ENCODE data around the gene CALM3.
A peak's percentile ranks its signal among the peaks of the same experiment; 100 is the strongest.

Gene CALM3

DNA sequence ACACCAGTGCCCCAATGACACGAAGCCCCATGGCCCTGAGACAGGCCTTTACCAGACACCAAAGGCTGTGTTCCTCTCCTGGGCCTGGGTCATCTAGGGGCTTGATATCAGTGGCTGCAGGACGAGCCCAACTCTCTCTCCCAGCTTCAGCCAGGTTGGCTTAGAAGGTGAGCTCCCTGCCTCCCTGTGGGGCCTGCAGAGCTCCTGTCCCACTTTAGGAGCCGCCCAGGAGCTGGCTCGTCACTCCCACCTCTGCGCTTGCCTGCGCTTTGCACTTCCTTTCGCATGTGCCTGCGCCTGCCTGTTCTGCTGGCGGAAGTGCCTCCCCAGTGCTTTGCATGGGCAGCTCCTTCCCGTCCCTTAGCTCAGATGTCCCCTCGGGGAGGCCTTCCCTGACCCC lies 4.9 kb downstream of the CALM3 start:
- H3K79me2 ChIP-seq (ENCODE audit: insufficient read depth, low read length) = peaks cover 73% of the 10 kb centered on the region

DNA sequence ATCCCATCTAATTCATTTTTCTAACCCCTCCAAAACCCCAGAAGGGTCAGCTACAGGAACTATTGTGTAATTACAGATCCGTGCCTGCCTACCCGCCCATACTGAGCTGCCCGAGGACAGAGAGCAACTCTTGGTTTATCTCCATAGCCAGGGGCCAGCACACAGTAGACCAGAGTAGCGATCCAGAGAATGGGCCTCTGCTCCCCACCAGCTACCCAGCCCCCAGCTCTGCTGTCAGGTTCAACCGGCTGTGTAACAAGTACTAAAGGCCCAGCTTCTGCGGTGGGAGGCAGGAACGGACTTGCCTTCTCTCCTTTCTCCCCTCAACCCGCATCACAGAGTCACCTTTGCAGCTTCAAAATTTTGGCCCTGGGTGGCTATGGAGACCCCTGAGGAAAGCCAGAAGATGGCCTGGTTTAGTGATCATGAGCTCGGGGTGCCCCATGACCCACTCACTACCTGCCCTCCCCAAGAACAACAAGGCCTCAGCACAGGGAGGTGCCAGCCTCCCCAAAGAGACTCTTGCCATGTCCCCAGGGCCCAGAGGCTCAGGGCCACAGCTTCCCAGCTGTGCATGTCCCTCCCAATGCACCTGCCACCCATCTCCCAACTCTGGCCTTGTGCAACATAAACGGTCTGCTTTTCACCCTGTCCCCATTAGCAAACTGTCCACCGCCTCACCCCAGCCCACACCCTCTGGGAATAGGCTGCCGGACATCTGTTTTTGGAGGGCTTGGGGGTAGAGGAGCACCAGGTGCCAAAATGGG lies 5.7 kb downstream of the CALM3 start:
- Histone ChIP-seq H3K9ac (ENCODE audit: low read depth, low read length, poor library complexity, severe bottlenecking) (no peak overlapping the region), H3K27me3 (ENCODE audit: insufficient read depth, low read length, poor library complexity, severe bottlenecking) (no peaks in the 10 kb centered on the region), H3F3A (ENCODE audit: low read depth) (peaks cover 9% of the 10 kb centered on the region; the same call in 1 of the 2 replicates), H3K4me3 (ENCODE audit: low read length, poor library complexity, severe bottlenecking) (no peak overlapping the region), H2AFZ (ENCODE audit: low read length) (no peak overlapping the region), H3K9me3 (ENCODE audit: insufficient read depth, low read depth, low read length) (no peaks in the 10 kb centered on the region), H3K79me2 (ENCODE audit: insufficient read depth, low read length) (peaks cover 66% of the 10 kb centered on the region), H3K36me3 (ENCODE audit: insufficient read depth, low read length) (peaks cover 53% of the 10 kb centered on the region; the same call in 1 of the 2 replicates), H3K4me2 (ENCODE audit: low read depth, low read length, poor library complexity, severe bottlenecking) (no peak overlapping the region), H3K9me2 (replicated peaks; ENCODE audit: low read depth, low read length) (no peaks in the 10 kb centered on the region), H3K4me1 (ENCODE audit: insufficient read depth, low read length, poor library complexity, severe bottlenecking) (peaks cover 43% of the 10 kb centered on the region), H4K20me1 (ENCODE audit: insufficient read depth, low read length, poor library complexity, severe bottlenecking) (peaks cover 66% of the 10 kb centered on the region)
- TF ChIP-seq, protein P1, sequence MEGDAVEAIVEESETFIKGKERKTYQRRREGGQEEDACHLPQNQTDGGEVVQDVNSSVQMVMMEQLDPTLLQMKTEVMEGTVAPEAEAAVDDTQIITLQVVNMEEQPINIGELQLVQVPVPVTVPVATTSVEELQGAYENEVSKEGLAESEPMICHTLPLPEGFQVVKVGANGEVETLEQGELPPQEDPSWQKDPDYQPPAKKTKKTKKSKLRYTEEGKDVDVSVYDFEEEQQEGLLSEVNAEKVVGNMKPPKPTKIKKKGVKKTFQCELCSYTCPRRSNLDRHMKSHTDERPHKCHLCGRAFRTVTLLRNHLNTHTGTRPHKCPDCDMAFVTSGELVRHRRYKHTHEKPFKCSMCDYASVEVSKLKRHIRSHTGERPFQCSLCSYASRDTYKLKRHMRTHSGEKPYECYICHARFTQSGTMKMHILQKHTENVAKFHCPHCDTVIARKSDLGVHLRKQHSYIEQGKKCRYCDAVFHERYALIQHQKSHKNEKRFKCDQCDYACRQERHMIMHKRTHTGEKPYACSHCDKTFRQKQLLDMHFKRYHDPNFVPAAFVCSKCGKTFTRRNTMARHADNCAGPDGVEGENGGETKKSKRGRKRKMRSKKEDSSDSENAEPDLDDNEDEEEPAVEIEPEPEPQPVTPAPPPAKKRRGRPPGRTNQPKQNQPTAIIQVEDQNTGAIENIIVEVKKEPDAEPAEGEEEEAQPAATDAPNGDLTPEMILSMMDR (conservative IDR thresholded peaks at IDR 0.05; ENCODE audit: low read length) = no peak
- no peak for TF ChIP-seq EZH2phosphoT487 (IDR thresholded peaks at IDR 0.05; ENCODE audit: borderline replicate concordance)

More for the DNA sequence above, 4.9 kb downstream of the CALM3 start:
- peaks cover 6% of the 10 kb centered on the region for H3K27me3 ChIP-seq (ENCODE audit: insufficient read depth, low read length, poor library complexity, severe bottlenecking)
- no peaks in the 10 kb centered on the region for H3K9me3 ChIP-seq (ENCODE audit: insufficient read depth, low read depth, low read length)
- no peak overlapping the region for H2AFZ ChIP-seq (ENCODE audit: low read length)
- H3K4me3 ChIP-seq (ENCODE audit: low read length, poor library complexity, severe bottlenecking) = peak overlapping the region; percentile 100
- no peaks in the 10 kb centered on the region for H3K9me2 ChIP-seq (replicated peaks; ENCODE audit: low read depth, low read length)
- peaks cover 56% of the 10 kb centered on the region; the same call in 1 of the 2 replicates for H3K36me3 ChIP-seq (ENCODE audit: insufficient read depth, low read length)
- TF ChIP-seq, protein P1 (conservative IDR thresholded peaks at IDR 0.05; ENCODE audit: low read length) = no peak
- TF ChIP-seq EZH2phosphoT487 (IDR thresholded peaks at IDR 0.05; ENCODE audit: borderline replicate concordance) = no peak
- H3F3A ChIP-seq (ENCODE audit: low read depth) = peaks cover 9% of the 10 kb centered on the region; the same call in 1 of the 2 replicates
- H4K20me1 ChIP-seq (ENCODE audit: insufficient read depth, low read length, poor library complexity, severe bottlenecking) = peaks cover 71% of the 10 kb centered on the region
- H3K9ac ChIP-seq (ENCODE audit: low read depth, low read length, poor library complexity, severe bottlenecking) = no peak overlapping the region
- peaks cover 36% of the 10 kb centered on the region for H3K4me1 ChIP-seq (ENCODE audit: insufficient read depth, low read length, poor library complexity, severe bottlenecking)
- peak overlapping the region; percentile 91 for H3K4me2 ChIP-seq (ENCODE audit: low read depth, low read length, poor library complexity, severe bottlenecking)

DNA sequence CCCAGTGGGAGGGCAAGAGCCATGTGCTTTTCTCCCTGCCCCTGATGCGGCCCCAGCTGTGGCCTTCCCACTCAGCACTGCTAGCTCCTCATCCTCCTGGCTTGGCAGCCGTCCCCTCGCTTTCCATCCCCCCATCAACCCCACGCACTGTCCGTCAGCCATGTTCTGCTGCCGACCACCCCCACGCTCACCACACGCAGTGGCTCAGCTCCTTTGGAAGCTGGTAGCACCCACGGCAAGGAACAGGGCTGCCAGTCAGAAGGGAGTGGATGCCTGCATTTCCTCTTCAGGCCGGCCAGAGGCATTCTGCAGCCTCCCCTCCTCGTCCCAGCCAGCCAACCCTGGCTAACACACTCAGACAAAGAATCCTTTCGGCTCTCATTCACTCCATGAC lies 6.3 kb downstream of the CALM3 start:
- Histone ChIP-seq H3K9me3 (ENCODE audit: insufficient read depth, low read depth, low read length) (no peaks in the 10 kb centered on the region), H4K20me1 (ENCODE audit: insufficient read depth, low read length, poor library complexity, severe bottlenecking) (peaks cover 61% of the 10 kb centered on the region), H3K9ac (ENCODE audit: low read depth, low read length, poor library complexity, severe bottlenecking) (no peak overlapping the region), H2AFZ (ENCODE audit: low read length) (no peak overlapping the region), H3K27me3 (ENCODE audit: insufficient read depth, low read length, poor library complexity, severe bottlenecking) (no peaks in the 10 kb centered on the region), H3K36me3 (ENCODE audit: insufficient read depth, low read length) (peaks cover 53% of the 10 kb centered on the region; the same call in 1 of the 2 replicates), H3K4me2 (ENCODE audit: low read depth, low read length, poor library complexity, severe bottlenecking) (no peak overlapping the region), H3K9me2 (replicated peaks; ENCODE audit: low read depth, low read length) (no peaks in the 10 kb centered on the region), H3K4me1 (ENCODE audit: insufficient read depth, low read length, poor library complexity, severe bottlenecking) (peaks cover 47% of the 10 kb centered on the region), H3K4me3 (ENCODE audit: low read length, poor library complexity, severe bottlenecking) (no peak overlapping the region), H3K79me2 (ENCODE audit: insufficient read depth, low read length) (peaks cover 61% of the 10 kb centered on the region), H3F3A (ENCODE audit: low read depth) (peaks cover 9% of the 10 kb centered on the region; the same call in 1 of the 2 replicates)
- TF ChIP-seq, protein P1 (conservative IDR thresholded peaks at IDR 0.05; ENCODE audit: low read length) = no peak
- no peak for TF ChIP-seq EZH2phosphoT487 (IDR thresholded peaks at IDR 0.05; ENCODE audit: borderline replicate concordance)

All from Loucy (cell line).